Muscle of leg (tissue), 11 donors: ENCODE results near the gene EIF5. TPM values are rescaled to one million over a fixed set of nuclear protein-coding genes. Genes with fewer than 3 reads are reported as not detected.
A peak's percentile ranks its signal among the peaks of the same experiment; 100 is the strongest.

Experiments used
- DNase-seq: peaks from one replicate; pipeline ENCODE4 v3.0.0; 2013
- H3K27ac ChIP-seq: one replicate; pipeline ENCODE4 v1.5.1; 2013; ENCODE audit warnings: mild to moderate bottlenecking, low read length, control low read depth
- H3K27me3 ChIP-seq: one replicate; pipeline ENCODE4 v1.6.1; 2013; ENCODE audit warnings: low read length; ENCODE audit not compliant: control insufficient read depth, insufficient read depth
- H3K36me3 ChIP-seq: one replicate; pipeline ENCODE4 v1.6.1; 2013; ENCODE audit warnings: low read length; ENCODE audit not compliant: control insufficient read depth, insufficient read depth
- H3K4me1 ChIP-seq: one replicate; pipeline ENCODE4 v1.6.1; 2013; ENCODE audit warnings: low read length; ENCODE audit not compliant: control insufficient read depth, insufficient read depth
- H3K4me3 ChIP-seq: one replicate; pipeline ENCODE4 v1.5.1; 2013; ENCODE audit warnings: low read length, control low read depth
- H3K9me3 ChIP-seq: replicated peaks from 2 replicates; pipeline ENCODE4 v1.6.1; 2013; ENCODE audit warnings: low read depth, low read length; ENCODE audit not compliant: control insufficient read depth
- WGBS: methylation state at CpG from one replicate; pipeline ENCODE4 v1.1.5; 2013; ENCODE audit warnings: missing lambda C conversion rate; ENCODE audit not compliant: insufficient coverage; 5-methylcytosine and 5-hydroxymethylcytosine counted together
- polyA plus RNA-seq, 8 donors: library from polyadenylated mRNA; unstranded; fragments of 120-200 nt; gene quantifications; one replicate each; pipeline versions ENCODE4 v1.2.1 to v1.2.3, GENCODE V29; 2013; ENCODE audit warnings: inconsistent platforms in 1 of 8, low replicate concordance in 1 of 8; ENCODE audit not compliant: insufficient read length in 8 of 8, insufficient read depth in 1 of 8
- total RNA-seq: library from RNA; stranded (reverse); fragments of 120-200 nt; gene quantifications from one replicate; pipeline ENCODE4 v1.2.4, GENCODE V29; 2013

The EIF5 gene
- total and polyA plus RNA-seq, 9 donors = 99.8 to 208 (median 194) TPM

DNA sequence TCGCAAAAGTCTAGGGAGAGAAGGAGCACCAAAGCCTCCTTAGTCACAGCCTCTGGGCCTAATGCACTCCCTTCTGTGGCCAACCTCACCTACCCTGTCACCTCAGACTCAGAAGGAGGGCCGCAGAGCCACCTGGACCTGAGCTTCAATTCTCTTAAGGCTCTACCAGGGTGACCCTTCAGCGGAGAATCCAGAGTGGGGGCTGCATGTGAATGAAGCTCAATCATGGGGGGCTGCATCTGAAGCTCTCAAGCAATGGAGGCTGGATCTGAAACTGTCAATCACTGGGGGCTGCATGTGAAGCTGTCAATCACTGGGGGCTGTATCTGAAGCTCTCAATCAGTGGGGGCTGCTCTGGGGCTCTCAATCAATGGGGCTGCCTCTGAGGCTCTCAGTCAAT lies 43.1 kb upstream of the EIF5 start:
- Histone ChIP-seq H3K9me3 (no peaks in the 10 kb centered on the region), H3K36me3 (no peaks in the 10 kb centered on the region), H3K4me1 (no peaks in the 10 kb centered on the region), H3K27me3 (peaks cover 39% of the 10 kb centered on the region), H3K4me3 (no peak overlapping the region), H3K27ac (no peak overlapping the region)
- no peak for DNase-seq
- 81% methylated on average over 3 of the region's 3 CpGs for WGBS

GRCh38 chr14:103292426-103293374 lies 41.3 kb upstream of the EIF5 start:
- Histone ChIP-seq H3K9me3 (no peaks in the 10 kb centered on the region), H3K27ac (no peak overlapping the region), H3K36me3 (no peaks in the 10 kb centered on the region), H3K27me3 (peaks cover 28% of the 10 kb centered on the region), H3K4me1 (no peaks in the 10 kb centered on the region), H3K4me3 (no peak overlapping the region)
- DNase-seq = peak; percentile 79
- 29% methylated on average over 6 of the region's 10 CpGs for WGBS

DNA sequence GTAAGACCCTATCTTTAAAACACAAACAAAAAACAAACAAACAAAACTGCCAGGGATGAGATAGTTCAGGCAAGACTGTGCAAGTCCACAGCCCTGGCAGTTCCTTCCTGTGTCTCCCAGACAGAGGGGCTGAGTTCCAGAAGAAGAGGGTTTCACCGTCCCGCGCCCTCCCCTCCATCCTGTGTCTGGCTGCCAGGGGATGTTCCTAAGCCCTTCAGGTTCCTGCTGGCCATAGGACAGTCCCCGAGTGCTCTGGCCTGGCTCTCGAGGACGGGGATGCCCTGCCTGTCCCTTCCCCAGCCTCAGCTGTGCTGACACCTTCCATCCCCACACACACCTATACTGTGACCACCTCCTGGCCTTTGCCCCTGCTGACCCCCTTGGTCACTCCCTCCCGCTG lies 40.6 kb upstream of the EIF5 start:
- Histone ChIP-seq H3K27me3 (peaks cover 25% of the 10 kb centered on the region), H3K9me3 (no peaks in the 10 kb centered on the region), H3K36me3 (no peaks in the 10 kb centered on the region), H3K4me1 (no peaks in the 10 kb centered on the region), H3K27ac (no peak overlapping the region), H3K4me3 (no peak overlapping the region)
- WGBS = 78% methylated on average over 7 of the region's 7 CpGs
- DNase-seq = no peak

GRCh38 chr14:103294091-103294490 lies 39.9 kb upstream of the EIF5 start:
- no peaks in the 10 kb centered on the region for H3K4me1 ChIP-seq
- peaks cover 25% of the 10 kb centered on the region for H3K27me3 ChIP-seq
- H3K27ac ChIP-seq = no peak overlapping the region
- H3K4me3 ChIP-seq = no peak overlapping the region
- WGBS = 86% methylated on average over 9 of the region's 11 CpGs
- H3K9me3 ChIP-seq = no peaks in the 10 kb centered on the region
- no peak for DNase-seq
- H3K36me3 ChIP-seq = no peaks in the 10 kb centered on the region

DNA sequence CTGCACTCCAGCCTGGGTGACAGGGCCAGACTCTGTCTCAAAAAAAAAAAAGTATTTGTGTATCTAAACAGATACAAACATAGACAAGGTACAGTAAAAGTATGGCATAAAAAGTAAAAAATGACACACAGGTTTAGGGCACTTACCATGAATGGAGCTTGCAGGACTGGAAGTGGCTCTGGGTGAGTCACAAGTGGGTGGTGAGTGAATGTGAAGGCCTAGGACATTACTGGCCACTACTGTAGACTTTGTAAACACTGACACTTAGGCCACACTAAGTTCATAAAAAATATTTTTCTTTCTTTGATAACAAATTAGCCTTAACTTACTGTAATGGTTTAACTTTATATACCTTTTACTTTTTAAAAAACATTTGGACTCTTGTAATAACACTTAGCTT lies 38.0 kb upstream of the EIF5 start:
- Histone ChIP-seq H3K27ac (no peak overlapping the region), H3K4me3 (no peak overlapping the region), H3K27me3 (peaks cover 14% of the 10 kb centered on the region), H3K4me1 (no peaks in the 10 kb centered on the region), H3K9me3 (no peaks in the 10 kb centered on the region), H3K36me3 (no peaks in the 10 kb centered on the region)
- DNase-seq = no peak

DNA sequence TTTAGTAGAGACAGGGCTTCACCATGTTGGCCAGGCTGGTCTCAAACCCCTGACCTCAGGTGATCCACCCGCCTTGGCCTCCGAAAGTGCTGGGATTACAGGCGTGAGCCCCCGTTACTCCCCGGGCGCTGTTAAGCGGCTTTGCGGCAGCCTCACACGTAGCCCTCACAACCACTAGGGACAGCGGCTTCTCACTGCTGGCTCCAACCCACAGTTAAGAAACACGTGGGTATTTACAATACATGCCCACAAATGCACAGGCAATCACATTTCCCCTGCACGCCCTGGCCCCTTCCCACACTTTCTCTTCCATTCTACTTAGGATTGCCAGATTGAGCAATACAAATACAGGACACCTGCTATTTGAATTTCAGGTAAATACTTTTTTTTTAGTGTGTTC lies 37.0 kb upstream of the EIF5 start:
- Histone ChIP-seq H3K27me3 (peaks cover 9% of the 10 kb centered on the region), H3K4me1 (no peaks in the 10 kb centered on the region), H3K9me3 (no peaks in the 10 kb centered on the region), H3K4me3 (no peak overlapping the region), H3K36me3 (no peaks in the 10 kb centered on the region), H3K27ac (no peak overlapping the region)
- no peak for DNase-seq
- WGBS = 25% methylated on average over 7 of the region's 12 CpGs

DNA sequence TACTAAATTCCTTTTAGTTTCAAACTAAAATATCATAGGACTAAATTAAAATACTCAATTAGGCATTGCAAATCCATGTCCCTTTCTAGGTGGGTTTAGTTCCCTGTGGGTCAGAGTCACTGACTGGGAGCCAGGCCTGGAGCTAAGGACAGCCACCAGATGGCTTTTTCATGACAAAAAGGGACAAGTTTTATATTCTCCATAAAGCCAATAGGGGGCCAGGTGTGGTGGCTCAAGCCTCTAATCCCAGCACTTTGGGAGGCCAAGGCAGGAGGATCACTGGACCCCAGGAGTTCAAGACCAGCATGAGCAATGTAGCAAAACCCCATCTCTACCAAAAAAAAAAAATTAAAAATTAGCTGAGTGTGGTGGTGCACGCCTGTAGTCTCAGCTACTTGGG lies 35.4 kb upstream of the EIF5 start:
- no peak for DNase-seq
- no peaks in the 10 kb centered on the region for H3K4me1 ChIP-seq
- H3K27me3 ChIP-seq = peaks cover 2% of the 10 kb centered on the region
- no peak overlapping the region for H3K4me3 ChIP-seq
- H3K36me3 ChIP-seq = no peaks in the 10 kb centered on the region
- H3K9me3 ChIP-seq = no peaks in the 10 kb centered on the region
- no peak overlapping the region for H3K27ac ChIP-seq
- WGBS = no CpG with 5 or more reads among the region's 1 CpG

DNA sequence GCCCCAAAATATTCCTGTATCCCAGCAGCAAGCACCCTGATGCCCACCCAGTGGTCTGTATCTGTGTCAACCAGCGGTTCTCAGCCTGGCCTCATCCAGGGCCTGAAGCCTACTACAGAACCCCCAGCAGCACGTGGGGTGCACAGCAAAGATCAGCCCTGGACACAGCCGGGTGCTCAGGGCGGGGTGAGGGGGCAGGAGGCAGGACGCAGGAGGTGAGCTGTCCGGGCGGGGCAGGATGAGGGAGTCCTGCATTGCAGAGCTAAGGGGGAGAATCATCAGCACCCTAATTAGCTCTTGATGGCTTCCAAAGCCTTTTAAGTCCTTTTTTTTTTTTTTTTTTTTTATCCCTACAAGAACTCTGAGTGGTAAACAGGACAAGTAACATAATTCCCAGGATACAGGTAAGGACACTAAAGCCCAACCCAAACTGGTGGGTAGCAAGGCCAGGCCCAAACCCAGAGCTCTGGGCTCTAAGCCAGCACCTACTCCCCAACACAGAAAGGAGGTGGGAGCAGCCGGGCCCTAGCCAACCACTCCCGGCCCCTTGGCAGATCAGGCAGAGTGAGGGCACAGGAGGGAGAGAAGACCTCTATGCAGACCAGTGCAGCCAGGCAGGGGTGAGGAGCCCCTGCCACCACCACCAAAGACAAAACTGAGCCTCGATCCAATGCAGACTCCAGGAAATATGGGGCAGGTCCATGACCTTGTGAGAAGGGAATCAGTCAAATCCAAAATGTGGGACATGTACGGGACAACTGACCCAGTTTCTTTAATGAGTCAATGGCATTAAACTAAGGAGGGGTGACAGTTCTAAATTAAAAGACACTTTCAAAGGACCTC lies 32.3 kb upstream of the EIF5 start:
- Histone ChIP-seq H3K27me3 (no peaks in the 10 kb centered on the region), H3K27ac (no peak overlapping the region), H3K4me3 (no peak overlapping the region), H3K36me3 (no peaks in the 10 kb centered on the region), H3K9me3 (no peaks in the 10 kb centered on the region), H3K4me1 (no peaks in the 10 kb centered on the region)
- WGBS = 79% methylated on average over 6 of the region's 11 CpGs
- no peak for DNase-seq

GRCh38 chr14:103302966-103303365 lies 31.1 kb upstream of the EIF5 start:
- no peak for DNase-seq
- no CpG with 5 or more reads among the region's 1 CpG for WGBS
- Histone ChIP-seq H3K9me3 (peaks cover 3% of the 10 kb centered on the region), H3K36me3 (no peaks in the 10 kb centered on the region), H3K27me3 (no peaks in the 10 kb centered on the region), H3K4me3 (no peak overlapping the region), H3K4me1 (no peaks in the 10 kb centered on the region), H3K27ac (no peak overlapping the region)

GRCh38 chr14:103304706-103305105 lies 29.3 kb upstream of the EIF5 start:
- Histone ChIP-seq H3K4me3 (no peak overlapping the region), H3K27ac (no peak overlapping the region), H3K36me3 (no peaks in the 10 kb centered on the region), H3K9me3 (peaks cover 3% of the 10 kb centered on the region), H3K4me1 (peaks cover 5% of the 10 kb centered on the region), H3K27me3 (no peaks in the 10 kb centered on the region)
- DNase-seq = no peak
- no CpG with 5 or more reads among the region's 2 CpGs for WGBS
